Activated CD4-positive, alpha-beta T cell treated with anti-CD3 and anti-CD28 coated beads for 36 hours (primary cell): ENCODE measurements around the gene CSNK2A2. TPM values are rescaled to one million over a fixed set of nuclear protein-coding genes. Genes with fewer than 3 reads are reported as not detected.

Source experiments
- ATAC-seq: fragments of 200-7000 bp; cut with Tn5 transposase; one replicate; pipeline ENCODE4 v1.10.0; 2021; ENCODE audit warnings: mild to moderate bottlenecking, moderate library complexity
- CTCF ChIA-PET: fragments of 350-600 bp; sonication (Branson Sonifier 250); formaldehyde crosslinking; loops from one replicate; lab custom pipeline; 2021; ENCODE audit warnings: antibody characterized with exemption; lab: Charles Lee
- POLR2A ChIA-PET: fragments of 350-600 bp; sonication (Branson Sonifier 250); formaldehyde crosslinking; loops from one replicate; lab custom pipeline; 2021; ENCODE audit warnings: antibody characterized with exemption, inconsistent platforms; lab: Charles Lee
- DNase-seq: peaks from one replicate; pipeline ENCODE4 v3.0.0-alpha.2; 2020
- H3K27ac Mint-ChIP-seq: one replicate; pipeline ENCODE4 v1.8.0; 2021; ENCODE audit warnings: mixed read lengths
- H3K27me3 Mint-ChIP-seq: one replicate; pipeline ENCODE4 v1.8.0; 2021; ENCODE audit warnings: mixed read lengths
- H3K36me3 Mint-ChIP-seq: one replicate; pipeline ENCODE4 v1.8.0; 2021; ENCODE audit warnings: low read depth, mixed read lengths
- H3K4me1 Mint-ChIP-seq: one replicate; pipeline ENCODE4 v1.8.0; 2021; ENCODE audit warnings: mixed read lengths
- H3K4me3 Mint-ChIP-seq: one replicate; pipeline ENCODE4 v1.8.0; 2021; ENCODE audit warnings: mild to moderate bottlenecking, moderate library complexity, mixed read lengths
- H3K9me3 Mint-ChIP-seq: one replicate; pipeline ENCODE4 v1.8.0; 2021; ENCODE audit warnings: low read depth, mixed read lengths
- intact Hi-C, 2 experiments: fragments of 100-400 bp; cut with DNase I in 1 of 2; cut with micrococcal nuclease in 1 of 2; formaldehyde crosslinking; loops; one replicate each; pipeline versions ENCODE4 v1.14.2 to v1.15.1; 2022 to 2024; cut with DNase I, micrococcal nuclease
- total RNA-seq, 2 experiments: library from RNA; stranded (reverse); gene quantifications; one replicate each; pipeline ENCODE4 v1.2.3, GENCODE V29; 2021

The CSNK2A2 gene
- total RNA-seq, 2 experiments from 2014 or later = 85.9 to 92.2 TPM

GRCh38 chr16:58176608-58177352, 21.1 kb downstream of the CSNK2A2 start:
- peak; percentile 83 for ATAC-seq
- intact Hi-C loops = no loop called here
- peak; percentile 16 for DNase-seq
- Mint-ChIP-seq H3K27ac (peak overlapping the region; percentile 76), H3K4me3 (no peak overlapping the region), H3K36me3 (peaks cover 58% of the 10 kb centered on the region), H3K27me3 (no peaks in the 10 kb centered on the region), H3K9me3 (no peaks in the 10 kb centered on the region), H3K4me1 (peaks cover 38% of the 10 kb centered on the region)
- ChIA-PET POLR2A (interaction anchor here (0.7 to 1.5 kb wide), 2 partner anchors 47 to 52 kb away, joined by 3 to 4 read pairs; partner anchors contain the start of gene CFAP20), CTCF (interaction anchor here (1.0 to 1.3 kb wide), 5 partner anchors 13 to 371 kb away, joined by 3 to 4 read pairs (median 4); no protein-coding TSS in a partner anchor)

- no peak for DNase-seq
- Mint-ChIP-seq H3K9me3 (no peaks in the 10 kb centered on the region), H3K4me1 (peaks cover 4% of the 10 kb centered on the region), H3K4me3 (no peak overlapping the region), H3K36me3 (peaks cover 57% of the 10 kb centered on the region), H3K27ac (no peak overlapping the region), H3K27me3 (no peaks in the 10 kb centered on the region)
- intact Hi-C loops = no loop called here
- ChIA-PET CTCF (interaction anchor here (0.6 to 1.4 kb wide), 2 partner anchors 13 to 32 kb away, joined by 3 read pairs; no protein-coding TSS in a partner anchor), POLR2A (no interaction called here)
- ATAC-seq = no peak
Measured at GRCh38 chr16:58170223-58170622, 27.7 kb downstream of the CSNK2A2 start.

- peak; percentile 14 for DNase-seq
- POLR2A ChIA-PET = no interaction called here
Measured at GRCh38 chr16:58160855-58161254, 37.1 kb downstream of the CSNK2A2 start.

GRCh38 chr16:58158725-58159124, 39.2 kb downstream of the CSNK2A2 start:
- Mint-ChIP-seq H3K4me3 (no peak overlapping the region), H3K4me1 (no peaks in the 10 kb centered on the region), H3K36me3 (peaks cover 30% of the 10 kb centered on the region), H3K27me3 (no peaks in the 10 kb centered on the region), H3K27ac (no peak overlapping the region), H3K9me3 (no peaks in the 10 kb centered on the region)
- no peak for DNase-seq
- ATAC-seq = no peak
- ChIA-PET CTCF (no interaction called here), POLR2A (no interaction called here)
- intact Hi-C loops = no loop called here

More at GRCh38 chr16:58160855-58161254, 37.1 kb downstream of the CSNK2A2 start:
- Mint-ChIP-seq H3K36me3 (peaks cover 45% of the 10 kb centered on the region), H3K27me3 (no peaks in the 10 kb centered on the region), H3K27ac (peak overlapping the region; percentile 34), H3K9me3 (no peaks in the 10 kb centered on the region), H3K4me3 (no peak overlapping the region), H3K4me1 (no peaks in the 10 kb centered on the region)
- intact Hi-C loops = no loop called here
- ATAC-seq = peak; percentile 79
- CTCF ChIA-PET = no interaction called here

GRCh38 chr16:58157951-58158540, 39.9 kb downstream of the CSNK2A2 start:
- no peaks in the 10 kb centered on the region for H3K9me3 Mint-ChIP-seq
- ATAC-seq = no peak
- POLR2A ChIA-PET = no interaction called here
- H3K36me3 Mint-ChIP-seq = peaks cover 24% of the 10 kb centered on the region
- intact Hi-C loops = no loop called here
- H3K4me3 Mint-ChIP-seq = no peak overlapping the region
- no peak overlapping the region for H3K27ac Mint-ChIP-seq
- CTCF ChIA-PET = no interaction called here
- no peak for DNase-seq
- no peaks in the 10 kb centered on the region for H3K27me3 Mint-ChIP-seq
- no peaks in the 10 kb centered on the region for H3K4me1 Mint-ChIP-seq

- ChIA-PET POLR2A (no interaction called here), CTCF (no interaction called here)
- ATAC-seq (no peak), DNase-seq (no peak)
- H3K27me3 Mint-ChIP-seq = no peaks in the 10 kb centered on the region
- no peak overlapping the region for H3K27ac Mint-ChIP-seq
- no peaks in the 10 kb centered on the region for H3K4me1 Mint-ChIP-seq
- H3K4me3 Mint-ChIP-seq = no peak overlapping the region
- H3K9me3 Mint-ChIP-seq = no peaks in the 10 kb centered on the region
- intact Hi-C loops = no loop called here
- peaks cover 20% of the 10 kb centered on the region for H3K36me3 Mint-ChIP-seq
Measured at GRCh38 chr16:58157239-58157638, 40.7 kb downstream of the CSNK2A2 start.

GRCh38 chr16:58155839-58156238, 42.1 kb downstream of the CSNK2A2 start:
- Mint-ChIP-seq H3K27ac (no peak overlapping the region), H3K27me3 (no peaks in the 10 kb centered on the region), H3K9me3 (no peaks in the 10 kb centered on the region), H3K4me3 (no peak overlapping the region), H3K36me3 (peaks cover 14% of the 10 kb centered on the region), H3K4me1 (no peaks in the 10 kb centered on the region)
- intact Hi-C loops = no loop called here
- POLR2A ChIA-PET = no interaction called here
- no peak for DNase-seq
- no peak for ATAC-seq
- CTCF ChIA-PET = interaction anchor here (1.0 kb wide), 1 partner anchor 58 kb away, joined by 3 read pairs; no protein-coding TSS in a partner anchor

GRCh38 chr16:58154345-58154744, 43.6 kb downstream of the CSNK2A2 start:
- H3K4me1 Mint-ChIP-seq = no peaks in the 10 kb centered on the region
- DNase-seq (no peak), ATAC-seq (no peak)
- ChIA-PET POLR2A (no interaction called here), CTCF (interaction anchor here (1.1 kb wide), 1 partner anchor 9 kb away, joined by 4 read pairs; no protein-coding TSS in a partner anchor)
- H3K36me3 Mint-ChIP-seq = peaks cover 9% of the 10 kb centered on the region
- H3K27ac Mint-ChIP-seq = no peak overlapping the region
- no peaks in the 10 kb centered on the region for H3K27me3 Mint-ChIP-seq
- intact Hi-C loops = no loop called here
- H3K9me3 Mint-ChIP-seq = no peaks in the 10 kb centered on the region
- no peak overlapping the region for H3K4me3 Mint-ChIP-seq

GRCh38 chr16:58152246-58152868, 45.5 kb downstream of the CSNK2A2 start:
- ATAC-seq = no peak
- Mint-ChIP-seq H3K36me3 (peaks cover 2% of the 10 kb centered on the region), H3K4me3 (no peak overlapping the region), H3K27ac (no peak overlapping the region), H3K4me1 (no peaks in the 10 kb centered on the region), H3K27me3 (no peaks in the 10 kb centered on the region), H3K9me3 (no peaks in the 10 kb centered on the region)
- intact Hi-C loops = no loop called here
- ChIA-PET POLR2A (no interaction called here), CTCF (interaction anchor here (0.6 kb wide), 1 partner anchor 146 kb away, joined by 4 read pairs; no protein-coding TSS in a partner anchor)
- no peak for DNase-seq

GRCh38 chr16:58148526-58148925, 49.4 kb downstream of the CSNK2A2 start:
- no peak for ATAC-seq
- H3K27ac Mint-ChIP-seq = no peak overlapping the region
- no peaks in the 10 kb centered on the region for H3K9me3 Mint-ChIP-seq
- no peaks in the 10 kb centered on the region for H3K4me1 Mint-ChIP-seq
- intact Hi-C loops = no loop called here
- H3K4me3 Mint-ChIP-seq = no peak overlapping the region
- DNase-seq = no peak
- no peaks in the 10 kb centered on the region for H3K27me3 Mint-ChIP-seq
- POLR2A ChIA-PET = no interaction called here
- CTCF ChIA-PET = interaction anchor here (1.0 kb wide), 1 partner anchor 51 kb away, joined by 4 read pairs; no protein-coding TSS in a partner anchor
- H3K36me3 Mint-ChIP-seq = peaks cover 5% of the 10 kb centered on the region

GRCh38 chr16:58148099-58148498, 49.8 kb downstream of the CSNK2A2 start:
- H3K27me3 Mint-ChIP-seq = no peaks in the 10 kb centered on the region
- ATAC-seq (no peak), DNase-seq (no peak)
- ChIA-PET CTCF (interaction anchor here (1.0 kb wide), 1 partner anchor 51 kb away, joined by 4 read pairs; no protein-coding TSS in a partner anchor), POLR2A (no interaction called here)
- no peak overlapping the region for H3K27ac Mint-ChIP-seq
- peaks cover 5% of the 10 kb centered on the region for H3K36me3 Mint-ChIP-seq
- no peaks in the 10 kb centered on the region for H3K4me1 Mint-ChIP-seq
- no peaks in the 10 kb centered on the region for H3K9me3 Mint-ChIP-seq
- intact Hi-C loops = no loop called here
- no peak overlapping the region for H3K4me3 Mint-ChIP-seq
